Measurements from ENCODE around the gene RNU7-1. TPM values are rescaled to one million over a fixed set of nuclear protein-coding genes. Genes with fewer than 3 reads are reported as not detected.

Gene RNU7-1
- total RNA-seq, 1 donor from 2014 or later = not detected

DNA sequence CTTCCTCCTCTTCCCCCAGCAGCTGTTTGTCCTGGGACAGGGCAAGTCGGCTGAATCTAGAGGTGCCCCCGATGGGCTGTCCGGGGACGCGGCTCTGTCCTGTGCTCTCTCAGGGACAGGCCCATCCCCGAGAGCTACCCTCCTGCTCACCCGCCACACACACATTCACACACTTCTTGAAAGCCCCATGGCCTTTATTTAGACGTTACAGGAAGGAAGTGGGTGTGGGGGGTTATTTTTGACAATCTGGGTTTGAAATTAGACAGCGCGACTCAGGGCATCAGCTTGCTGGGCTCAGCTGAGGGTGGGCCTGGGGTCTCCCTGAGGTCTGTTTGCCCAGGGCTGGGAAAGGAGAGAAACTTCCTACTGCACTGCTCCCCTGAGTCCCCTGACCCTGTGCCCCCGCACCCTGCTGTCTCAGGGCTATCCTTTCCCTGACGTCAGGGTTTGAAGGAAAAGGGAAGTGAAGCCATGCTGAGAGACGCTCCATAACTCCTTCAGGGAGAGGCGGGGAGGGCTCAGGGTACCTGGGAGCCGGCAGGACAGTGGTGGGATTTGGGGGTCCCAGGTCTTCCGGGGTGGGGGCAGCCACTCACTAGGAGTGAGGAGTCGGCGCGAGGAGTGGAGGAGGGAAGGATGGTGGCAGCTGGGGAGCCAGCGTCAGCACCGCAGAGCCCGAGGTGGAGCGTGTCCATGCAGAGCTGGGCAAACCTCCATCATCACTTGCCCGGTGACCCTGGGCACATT is 15.6 kb downstream of the RNU7-1 start:
- no peak for DNase-seq
- intact Hi-C loops (cut with DNase I) = no loop called here
- ATAC-seq (ENCODE audit: poor library complexity) = peak; percentile 15

- ATAC-seq (ENCODE audit: poor library complexity) = no peak
- no peak for DNase-seq
- intact Hi-C loops (cut with DNase I) = no loop called here
Measured at GRCh38 chr12:6959805-6960592, 16.4 kb downstream of the RNU7-1 start.

- no peak for ATAC-seq (ENCODE audit: poor library complexity)
- DNase-seq = no peak
- intact Hi-C loops (cut with DNase I) = no loop called here
Measured at GRCh38 chr12:6960593-6961277, 17.1 kb downstream of the RNU7-1 start.

DNA sequence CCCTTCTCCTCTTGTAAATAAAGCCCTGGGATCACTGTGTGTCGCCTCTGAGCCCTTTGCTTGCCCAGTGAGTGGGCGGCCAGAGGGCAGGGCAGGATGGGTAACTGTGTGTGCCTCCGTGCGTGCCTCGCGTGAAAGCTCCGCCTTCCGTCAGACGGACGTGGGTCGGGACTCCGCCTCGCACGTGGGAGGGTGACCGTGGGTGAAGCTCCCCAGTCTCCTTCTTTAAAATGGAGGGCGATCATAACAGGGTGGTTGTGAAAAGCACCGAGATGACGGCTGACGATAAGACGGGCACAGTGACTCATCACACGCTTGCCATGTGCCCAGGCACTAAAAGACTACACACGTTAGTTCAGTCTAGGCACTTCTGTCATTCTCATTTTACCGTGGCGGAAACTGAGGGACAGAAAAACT is 17.7 kb downstream of the RNU7-1 start:
- peak; percentile 7 for ATAC-seq (ENCODE audit: poor library complexity)
- DNase-seq = peak; percentile 74
- intact Hi-C loops (cut with DNase I) = no loop called here

GRCh38 chr12:6961695-6962284 is 18.2 kb downstream of the RNU7-1 start:
- DNase-seq (peak; percentile 70), ATAC-seq (ENCODE audit: poor library complexity) (peak; percentile 44)
- intact Hi-C loops (cut with DNase I) = no loop called here

DNA sequence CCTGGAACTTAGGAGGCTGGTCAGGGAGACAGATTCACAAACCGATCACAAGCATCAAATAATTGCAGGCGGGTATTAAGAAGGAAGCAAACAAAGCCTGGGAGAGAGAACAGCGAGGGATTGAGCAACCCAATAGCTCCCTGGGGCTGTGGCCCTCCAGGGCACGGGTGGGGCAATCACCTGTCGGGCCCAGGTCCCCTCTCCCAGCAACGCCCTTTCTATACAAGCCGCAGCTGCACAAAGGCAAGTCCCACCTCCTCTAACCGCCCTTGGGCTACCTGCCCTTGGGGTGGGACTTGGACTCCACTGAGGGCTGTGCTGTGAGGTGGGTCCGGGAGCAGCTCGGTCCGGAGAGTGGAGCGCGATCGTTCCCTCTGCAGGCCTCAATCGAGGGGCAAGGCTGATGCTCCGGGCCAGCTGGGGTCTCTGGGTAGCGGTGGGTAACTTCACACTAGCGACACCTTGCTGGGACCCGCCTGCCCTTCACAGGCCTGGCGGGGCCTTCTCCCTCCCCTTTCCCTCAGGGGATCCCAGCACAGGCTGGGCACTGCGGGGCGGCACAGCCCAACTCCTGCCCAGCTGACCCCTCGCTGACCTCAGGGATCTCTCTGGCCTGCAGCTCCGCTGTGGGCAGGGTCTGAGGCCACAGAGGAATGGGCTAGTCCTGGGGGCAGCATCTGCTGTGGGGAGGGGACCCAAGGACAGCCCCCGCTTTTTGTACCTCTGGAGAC is 18.8 kb downstream of the RNU7-1 start:
- DNase-seq = no peak
- peak; percentile 3 for ATAC-seq (ENCODE audit: poor library complexity)
- intact Hi-C loops (cut with DNase I) = no loop called here

DNA sequence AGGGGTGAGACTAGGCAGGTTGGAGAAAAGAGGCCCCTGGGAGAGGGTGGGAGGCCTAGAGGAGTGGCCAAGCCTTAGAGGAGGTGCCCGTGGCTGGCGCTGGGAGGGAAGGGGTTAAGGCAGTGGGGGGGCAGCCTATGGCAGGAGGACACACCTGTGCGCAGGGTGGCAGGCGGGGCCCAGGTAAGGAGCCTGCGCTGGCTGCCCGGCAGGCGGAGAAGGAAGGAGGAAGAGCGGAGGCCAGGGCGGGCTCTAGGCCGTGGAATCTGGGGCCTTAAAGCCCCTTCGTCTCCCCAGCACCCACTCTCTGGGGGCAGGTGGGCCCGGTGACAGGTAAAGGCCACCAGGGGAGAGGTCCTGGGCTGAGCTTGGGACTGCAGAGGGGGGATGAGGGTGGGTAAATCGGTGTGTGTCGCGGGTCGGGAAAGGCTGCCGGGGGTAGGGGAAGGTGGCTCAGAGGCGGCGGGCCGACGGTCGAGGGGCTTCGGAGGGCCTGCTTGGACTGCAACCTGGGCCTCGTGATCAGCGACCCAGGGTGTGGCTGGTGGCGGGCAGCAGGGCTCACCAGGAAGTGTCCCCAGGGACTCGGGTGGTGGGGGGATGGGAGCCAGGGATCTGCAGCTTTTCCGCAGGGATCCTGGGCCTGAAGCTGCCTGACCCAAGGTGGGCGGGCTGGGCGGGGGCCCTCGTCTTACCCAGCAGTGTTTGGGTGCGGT is 19.6 kb downstream of the RNU7-1 start:
- ATAC-seq (ENCODE audit: poor library complexity) (no peak), DNase-seq (no peak)
- intact Hi-C loops (cut with DNase I) = no loop called here

GRCh38 chr12:6963791-6964413 is 20.3 kb downstream of the RNU7-1 start:
- DNase-seq (no peak), ATAC-seq (ENCODE audit: poor library complexity) (no peak)
- intact Hi-C loops (cut with DNase I) = no loop called here

GRCh38 chr12:6964605-6965025 is 21.0 kb downstream of the RNU7-1 start:
- ATAC-seq (ENCODE audit: poor library complexity) (no peak), DNase-seq (no peak)
- intact Hi-C loops (cut with DNase I) = no loop called here

- intact Hi-C loops (cut with DNase I) = no loop called here
- DNase-seq = peak; percentile 88
- ATAC-seq (ENCODE audit: poor library complexity) = peak; percentile 81
Measured at GRCh38 chr12:6965026-6965661, 21.5 kb downstream of the RNU7-1 start.

DNA sequence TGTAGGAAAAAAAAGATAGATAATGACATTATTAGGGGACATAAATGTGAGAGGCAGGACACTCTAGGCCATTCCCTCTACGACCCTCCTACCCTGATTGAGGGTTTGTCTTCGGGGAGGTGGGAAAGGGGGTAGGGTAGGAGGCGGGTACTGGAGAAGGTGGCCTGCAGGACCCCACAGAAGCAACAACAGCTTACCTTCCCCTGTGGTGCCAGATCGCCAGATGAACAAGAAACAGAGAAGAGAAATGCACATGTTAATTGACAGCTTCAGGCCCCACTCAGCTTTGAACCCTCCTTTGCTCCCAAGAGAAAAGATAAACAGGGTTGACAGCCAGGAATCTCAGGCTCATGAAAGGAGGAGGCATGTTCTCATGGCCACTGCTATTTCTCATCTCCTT is 22.1 kb downstream of the RNU7-1 start:
- intact Hi-C loops (cut with DNase I) = no loop called here
- ATAC-seq (ENCODE audit: poor library complexity) (no peak), DNase-seq (no peak)

GRCh38 chr12:6966351-6966750 is 22.7 kb downstream of the RNU7-1 start:
- DNase-seq = no peak
- intact Hi-C loops (cut with DNase I) = no loop called here
- ATAC-seq (ENCODE audit: poor library complexity) = no peak

DNA sequence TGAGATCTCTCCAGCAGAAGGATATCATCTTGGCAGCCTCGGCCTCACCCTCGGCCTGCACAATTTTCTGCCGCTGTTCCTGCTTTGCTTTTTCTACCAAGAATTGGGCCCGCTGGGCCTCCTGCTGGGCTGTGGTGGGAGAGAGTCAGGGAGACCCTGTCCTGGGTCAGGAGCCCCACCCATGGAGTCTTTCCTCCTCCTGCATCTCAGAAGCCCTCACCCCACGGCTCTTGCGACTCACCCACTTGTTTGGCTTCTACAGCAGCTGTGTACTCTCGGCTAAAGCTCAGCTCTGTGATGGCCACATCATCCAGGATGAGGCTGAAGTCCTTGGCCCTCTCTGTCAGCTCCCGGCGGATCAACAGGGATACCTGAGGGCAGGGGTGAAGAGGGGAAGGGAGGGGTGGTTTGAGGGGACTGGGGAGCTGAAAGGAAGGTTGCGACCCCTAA is 24.1 kb downstream of the RNU7-1 start:
- intact Hi-C loops (cut with DNase I) = no loop called here
- DNase-seq (no peak), ATAC-seq (ENCODE audit: poor library complexity) (no peak)

GRCh38 chr12:6968426-6968825 is 24.8 kb downstream of the RNU7-1 start:
- no peak for DNase-seq
- intact Hi-C loops (cut with DNase I) = no loop called here
- ATAC-seq (ENCODE audit: poor library complexity) = no peak

DNA sequence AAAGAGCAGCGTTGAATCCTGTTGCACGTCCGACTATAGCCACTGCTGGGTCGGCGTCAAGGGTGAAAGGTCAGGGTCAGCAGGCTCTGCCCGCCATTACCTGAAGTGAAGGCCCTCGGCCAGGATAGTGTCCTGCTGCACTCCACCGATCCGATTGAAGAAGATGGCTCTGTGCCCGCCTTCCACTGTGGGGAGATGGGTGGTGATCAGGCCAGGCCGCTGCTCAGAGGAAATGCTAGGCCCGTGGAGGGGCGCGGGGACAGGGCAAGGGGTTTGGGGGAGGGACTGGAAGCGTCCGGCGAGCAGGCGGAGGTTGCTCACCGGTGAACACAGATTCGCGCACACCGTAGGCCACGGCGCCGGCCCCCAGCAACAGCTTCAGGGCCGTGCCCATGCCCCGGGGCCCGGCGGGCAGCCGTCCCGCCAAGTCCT is 26.5 kb downstream of the RNU7-1 start:
- DNase-seq (no peak), ATAC-seq (ENCODE audit: poor library complexity) (peak; percentile 25)
- intact Hi-C loops (cut with DNase I) = loop anchor here (5.0 kb wide), 1 partner anchor 47 kb away; the partner anchor contains the start of gene LPCAT3

- intact Hi-C loops (cut with DNase I) = loop anchor here (5.0 kb wide), 1 partner anchor 43 kb away; the partner anchor contains the start of gene LPCAT3
- no peak for ATAC-seq (ENCODE audit: poor library complexity)
- no peak for DNase-seq
Measured at GRCh38 chr12:6974180-6974579, 30.6 kb downstream of the RNU7-1 start.

Measured in Right ventricle myocardium superior (tissue), 1 donor.